ENCODE results near the gene PCBP3.
"Not testable (repeated sequence)": the region's sequence is repeated elsewhere in the genome, so short reads cannot be mapped to it uniquely, and the experiment has no call there.

Gene PCBP3

GRCh38 chr21:45719177-45719802 is 75.8 kb downstream of the PCBP3 start:
- no peak for DNase-seq
- H3K27ac ChIP-seq (ENCODE audit: low read length) = peak overlapping the region; percentile 29; the same call in 1 of the 2 replicates
- no peaks in the 10 kb centered on the region for H3K27me3 ChIP-seq (replicated peaks; ENCODE audit: insufficient read depth, low read length)
- peak overlapping the region; percentile 5; the same call in 1 of the 2 replicates for H3K4me3 ChIP-seq (ENCODE audit: low read length)
- no peaks in the 10 kb centered on the region for H3K9me2 ChIP-seq (replicated peaks; ENCODE audit: insufficient read depth, low read length)
- no peaks in the 10 kb centered on the region for H3K36me3 ChIP-seq (replicated peaks; ENCODE audit: insufficient read depth, low read length)
- H3K4me2 ChIP-seq (ENCODE audit: low read depth, low read length) = peak overlapping the region; percentile 36
- no peaks in the 10 kb centered on the region for H4K20me1 ChIP-seq (ENCODE audit: insufficient read depth, low read length)
- peaks cover 12% of the 10 kb centered on the region; the same call in 1 of the 2 replicates for H3K4me1 ChIP-seq (ENCODE audit: low read length)
- no peaks in the 10 kb centered on the region for H3K9me3 ChIP-seq (replicated peaks; ENCODE audit: insufficient read depth, low read length)
- no peaks in the 10 kb centered on the region for H3F3A ChIP-seq (ENCODE audit: insufficient read depth, low read length)
- TF ChIP-seq EZH2phosphoT487 (IDR thresholded peaks at IDR 0.05; ENCODE audit: low read length) = no peak
- H2AFZ ChIP-seq (ENCODE audit: low read length) = no peak overlapping the region
- no peaks in the 10 kb centered on the region for H3K79me2 ChIP-seq (ENCODE audit: low read length)
- H3K9ac ChIP-seq (ENCODE audit: low read length) = peak overlapping the region; percentile 5; the same call in 1 of the 2 replicates

- not testable (repeated sequence) for H3K9me3 ChIP-seq (replicated peaks; ENCODE audit: insufficient read depth, low read length)
Observed at GRCh38 chr21:45720204-45720603, 76.7 kb downstream of the PCBP3 start.

GRCh38 chr21:45721671-45722070 is 78.1 kb downstream of the PCBP3 start:
- no peak overlapping the region for H3K9ac ChIP-seq (ENCODE audit: low read length)
- DNase-seq = no peak
- no peaks in the 10 kb centered on the region for H3K9me3 ChIP-seq (replicated peaks; ENCODE audit: insufficient read depth, low read length)
- no peak for TF ChIP-seq CTCF (IDR thresholded peaks at IDR 0.05; ENCODE audit: low read length)
- TF ChIP-seq EZH2 (optimal IDR thresholded peaks at IDR 0.05; ENCODE audit: low read depth, low read length) = no peak
- no peak for TF ChIP-seq EZH2phosphoT487 (IDR thresholded peaks at IDR 0.05; ENCODE audit: low read length)
- H3K79me2 ChIP-seq (ENCODE audit: low read length) = no peaks in the 10 kb centered on the region
- no peak overlapping the region for H3K4me2 ChIP-seq (ENCODE audit: low read depth, low read length)
- no peak overlapping the region for H3K27ac ChIP-seq (ENCODE audit: low read length)
- H4K20me1 ChIP-seq (ENCODE audit: insufficient read depth, low read length) = no peaks in the 10 kb centered on the region
- H3K36me3 ChIP-seq (replicated peaks; ENCODE audit: insufficient read depth, low read length) = no peaks in the 10 kb centered on the region
- no peaks in the 10 kb centered on the region for H3K9me2 ChIP-seq (replicated peaks; ENCODE audit: insufficient read depth, low read length)
- no peaks in the 10 kb centered on the region for H3K27me3 ChIP-seq (replicated peaks; ENCODE audit: insufficient read depth, low read length)
- no peak overlapping the region for H2AFZ ChIP-seq (ENCODE audit: low read length)
- peaks cover 12% of the 10 kb centered on the region; the same call in 1 of the 2 replicates for H3K4me1 ChIP-seq (ENCODE audit: low read length)
- H3K4me3 ChIP-seq (ENCODE audit: low read length) = no peak overlapping the region
- H3F3A ChIP-seq (ENCODE audit: insufficient read depth, low read length) = no peaks in the 10 kb centered on the region

More at GRCh38 chr21:45720204-45720603, 76.7 kb downstream of the PCBP3 start:
- not testable (repeated sequence) for H3K4me2 ChIP-seq (ENCODE audit: low read depth, low read length); H3K9me2 ChIP-seq (replicated peaks; ENCODE audit: insufficient read depth, low read length); H3K27ac ChIP-seq (ENCODE audit: low read length); DNase-seq; H3K27me3 ChIP-seq (replicated peaks; ENCODE audit: insufficient read depth, low read length); H3K9ac ChIP-seq (ENCODE audit: low read length); H3K79me2 ChIP-seq (ENCODE audit: low read length); H4K20me1 ChIP-seq (ENCODE audit: insufficient read depth, low read length); H2AFZ ChIP-seq (ENCODE audit: low read length); H3K36me3 ChIP-seq (replicated peaks; ENCODE audit: insufficient read depth, low read length); H3K4me3 ChIP-seq (ENCODE audit: low read length); H3F3A ChIP-seq (ENCODE audit: insufficient read depth, low read length)
- peaks cover 12% of the 10 kb centered on the region; the same call in 1 of the 2 replicates for H3K4me1 ChIP-seq (ENCODE audit: low read length)

GRCh38 chr21:45723049-45723958 is 79.8 kb downstream of the PCBP3 start:
- H3K27ac ChIP-seq (ENCODE audit: low read length) = no peak overlapping the region
- H3K4me1 ChIP-seq (ENCODE audit: low read length) = peaks cover 11% of the 10 kb centered on the region; the same call in 1 of the 2 replicates
- H3K36me3 ChIP-seq (replicated peaks; ENCODE audit: insufficient read depth, low read length) = no peaks in the 10 kb centered on the region
- no peak overlapping the region for H3K4me3 ChIP-seq (ENCODE audit: low read length)
- H3K4me2 ChIP-seq (ENCODE audit: low read depth, low read length) = no peak overlapping the region
- DNase-seq = no peak
- no peak overlapping the region for H3K9ac ChIP-seq (ENCODE audit: low read length)
- H3K9me2 ChIP-seq (replicated peaks; ENCODE audit: insufficient read depth, low read length) = no peaks in the 10 kb centered on the region
- no peaks in the 10 kb centered on the region for H3F3A ChIP-seq (ENCODE audit: insufficient read depth, low read length)
- no peak overlapping the region for H2AFZ ChIP-seq (ENCODE audit: low read length)
- no peaks in the 10 kb centered on the region for H3K27me3 ChIP-seq (replicated peaks; ENCODE audit: insufficient read depth, low read length)
- no peaks in the 10 kb centered on the region for H3K9me3 ChIP-seq (replicated peaks; ENCODE audit: insufficient read depth, low read length)
- TF ChIP-seq EZH2 (optimal IDR thresholded peaks at IDR 0.05; ENCODE audit: low read depth, low read length) (no peak), CTCF (IDR thresholded peaks at IDR 0.05; ENCODE audit: low read length) (no peak), EZH2phosphoT487 (IDR thresholded peaks at IDR 0.05; ENCODE audit: low read length) (no peak)
- no peaks in the 10 kb centered on the region for H4K20me1 ChIP-seq (ENCODE audit: insufficient read depth, low read length)
- no peaks in the 10 kb centered on the region for H3K79me2 ChIP-seq (ENCODE audit: low read length)

Measured in MM.1S (cell line).